HepG2 (cell line): Measurements from ENCODE around the gene UBE2Q1.

Experiments
- BCLAF1 ChIP-seq: fragments of 450-650 bp; IDR thresholded peaks from 2 replicates; pipeline ENCODE4 v1.6.1; 2017; ENCODE audit warnings: mild to moderate bottlenecking
- CTCF ChIP-seq: sonication (generic); formaldehyde crosslinking; IDR thresholded peaks from 2 replicates; pipeline ENCODE4 v1.5.0; 2020; ENCODE audit warnings: mild to moderate bottlenecking, missing genetic modification reagents, moderate library complexity
- EP300 ChIP-seq, 3 experiments: sonication (generic) in 1 of 3; formaldehyde crosslinking in 1 of 3; IDR thresholded peaks; 2 replicates each; pipeline versions ENCODE4 v1.5.1 to v1.6.1; 2011 to 2020; ENCODE audit warnings: low read depth in 2 of 3, low read length in 2 of 3, borderline replicate concordance in 1 of 3, improper control_type of control experiment in 1 of 3, mild to moderate bottlenecking in 1 of 3, missing genetic modification reagents in 1 of 3, moderate library complexity in 1 of 3
- KDM6A ChIP-seq: IDR thresholded peaks from 2 replicates; pipeline ENCODE4 v1.6.1; 2016; ENCODE audit warnings: low read depth
- POLR2AphosphoS5 ChIP-seq: IDR thresholded peaks from 2 replicates; pipeline ENCODE4 v1.6.1; 2012; ENCODE audit warnings: low read depth, low read length
- RFX5 ChIP-seq: IDR thresholded peaks from 2 replicates; pipeline ENCODE4 v1.6.1; 2011; ENCODE audit warnings: low read depth, low read length, improper control_type of control experiment
- SMC3 ChIP-seq: IDR thresholded peaks from 2 replicates; pipeline ENCODE4 v1.6.1; 2011; ENCODE audit warnings: low read length, improper control_type of control experiment
- TRIM22 ChIP-seq: fragments of 450-650 bp; IDR thresholded peaks from 2 replicates; pipeline ENCODE4 v1.6.1; 2017
- U2AF1 ChIP-seq: fragments of 200-400 bp; formaldehyde crosslinking; optimal IDR thresholded peaks from 2 replicates; pipeline ENCODE3; 2017; ENCODE audit warnings: mild to moderate bottlenecking, low read depth, low read length
- ZNF160 ChIP-seq: sonication (generic); formaldehyde crosslinking; IDR thresholded peaks from 2 replicates; pipeline ENCODE4 v1.8.0; 2022; ENCODE audit warnings: mild to moderate bottlenecking, inconsistent platforms, missing genetic modification reagents
- ZNF766 ChIP-seq: sonication (generic); formaldehyde crosslinking; IDR thresholded peaks from 2 replicates; pipeline ENCODE4 v1.5.0; 2020; ENCODE audit warnings: missing genetic modification reagents, borderline replicate concordance

- TF ChIP-seq ZNF160 (CRISPR knock-in tag) (no peak), KDM6A (no peak), RFX5 (no peak), CTCF (CRISPR knock-in tag) (no peak), SMC3 (no peak), BCLAF1 (no peak), ZNF766 (CRISPR knock-in tag) (no peak), EP300 (IDR thresholded peaks at IDR 0.05; ENCODE audit: low read depth in 2 of 2, low read length in 2 of 2) (no peak), EP300 (CRISPR knock-in tag; IDR thresholded peaks at IDR 0.05; ENCODE audit: borderline replicate concordance) (no peak), TRIM22 (no peak), POLR2AphosphoS5 (no peak), U2AF1 (no peak)
Measured at GRCh38 chr1:154607106-154607608, 48.7 kb upstream of the UBE2Q1 start.
